SH-SY5Y (cell line): Measurements from ENCODE around the gene SACM1L.

ENCODE experiments used
- GATA2 ChIP-seq: IDR thresholded peaks from 2 replicates; pipeline ENCODE4 v1.6.1; 2011; ENCODE audit warnings: mild to moderate bottlenecking, low read depth, low read length
- GATA3 ChIP-seq: IDR thresholded peaks from 2 replicates; pipeline ENCODE4 v1.6.1; 2011; ENCODE audit warnings: low read depth, mild to moderate bottlenecking, low read length, moderate library complexity

- TF ChIP-seq GATA3 (no peak), GATA2 (no peak)
These were observed 82.6 kb downstream of the SACM1L start for GRCh38 chr3:45771831-45772230.
